Keratinocyte (primary cell): ENCODE results near the gene DNAAF5. TPM values are rescaled to one million over a fixed set of nuclear protein-coding genes. Genes with fewer than 3 reads are reported as not detected.

Experiments
- DNase-seq: peaks from one replicate; pipeline ENCODE4 v3.0.0-alpha.2; 2011; ENCODE audit warnings: low read depth, missing footprints, low spot score
- FAIRE-seq: peaks from 2 replicates; lab custom pipeline; 2011; peaks lifted over from hg19 to GRCh38; lab: Jason Lieb, UNC
- H2AFZ ChIP-seq: 2 replicates; pipeline ENCODE4 v1.6.0; 2012; ENCODE audit warnings: low read length, control low read depth, inconsistent platforms; ENCODE audit not compliant: control insufficient read depth
- H3K27ac ChIP-seq: 2 replicates; pipeline ENCODE4 v1.5.1; 2011; ENCODE audit warnings: low read length; ENCODE audit not compliant: control insufficient read depth, insufficient read depth
- H3K27me3 ChIP-seq: 3 replicates; pipeline ENCODE4 v1.6.0; 2011; ENCODE audit warnings: low read length; ENCODE audit not compliant: control insufficient read depth, insufficient read depth; ENCODE audit errors: extremely low read depth
- H3K36me3 ChIP-seq, 2 experiments: 2 replicates in 1 of 2; 3 replicates in 1 of 2; pipeline ENCODE4 v1.5.1; 2011; ENCODE audit warnings: low read length in 2 of 2, mild to moderate bottlenecking in 1 of 2; ENCODE audit not compliant: control insufficient read depth in 2 of 2, insufficient read depth in 2 of 2; ENCODE audit errors: extremely low read depth in 1 of 2
- H3K4me1 ChIP-seq: 3 replicates; pipeline ENCODE4 v1.5.1; 2011; ENCODE audit warnings: low read length; ENCODE audit not compliant: control insufficient read depth, insufficient read depth; ENCODE audit errors: extremely low read depth
- H3K4me2 ChIP-seq: 3 replicates; pipeline ENCODE4 v1.6.0; 2011; ENCODE audit warnings: low read depth, low read length; ENCODE audit not compliant: control insufficient read depth, insufficient read depth; ENCODE audit errors: extremely low read depth
- H3K4me3 ChIP-seq, 3 experiments: fragments of 200-600 bp in 1 of 3; sonication (generic) in 1 of 3; 2 replicates in 2 of 3; 3 replicates in 1 of 3; pipeline ENCODE4 v1.5.1; 2011 to 2016; ENCODE audit warnings: low read length in 3 of 3, mild to moderate bottlenecking in 3 of 3, control low read depth in 2 of 3, inconsistent platforms in 1 of 3, low read depth in 1 of 3, mixed read lengths in 1 of 3, mixed run types in 1 of 3, moderate library complexity in 1 of 3; ENCODE audit not compliant: control insufficient read depth in 2 of 3, insufficient read depth in 2 of 3; ENCODE audit errors: extremely low read depth in 1 of 3
- H3K79me2 ChIP-seq: 2 replicates; pipeline ENCODE4 v1.6.0; 2012; ENCODE audit warnings: low read length; ENCODE audit not compliant: control insufficient read depth, insufficient read depth
- H3K9ac ChIP-seq: 3 replicates; pipeline ENCODE4 v1.6.0; 2011; ENCODE audit warnings: low read length; ENCODE audit not compliant: control insufficient read depth, insufficient read depth; ENCODE audit errors: extremely low read depth
- H3K9me1 ChIP-seq: 3 replicates; pipeline ENCODE4 v1.6.0; 2011; ENCODE audit warnings: low read length; ENCODE audit not compliant: control insufficient read depth, insufficient read depth; ENCODE audit errors: extremely low read depth
- H3K9me3 ChIP-seq: 2 replicates; pipeline ENCODE4 v1.5.1; 2012; ENCODE audit warnings: low read depth, low read length; ENCODE audit not compliant: control insufficient read depth
- H4K20me1 ChIP-seq: 3 replicates; pipeline ENCODE4 v1.6.0; 2011; ENCODE audit warnings: low read length; ENCODE audit not compliant: control insufficient read depth, insufficient read depth; ENCODE audit errors: extremely low read depth
- EZH2 ChIP-seq: IDR thresholded peaks from one replicate; pipeline ENCODE4 v1.6.1; 2012; ENCODE audit warnings: inconsistent platforms, mild to moderate bottlenecking, low read length, moderate library complexity
- dilution Hi-C: fragments of 300-500 bp; cut with MboI; formaldehyde crosslinking; loops from one replicate; pipeline ENCODE4 v1.7.0; 2020; ENCODE audit warnings: low sequenced_read_pairs; ENCODE audit not compliant: extremely low pct_ligation_motif_present
- polyA plus RNA-seq, 5 experiments: library from polyadenylated mRNA; depleted of rRNA in 3 of 5; stranded (reverse) in 3 of 5; stranded (forward) in 1 of 5; unstranded in 1 of 5; fragments of >200 nt; gene quantifications; 1 replicate in 1 of 5; 2 replicates in 3 of 5; 3 replicates in 1 of 5; pipeline versions ENCODE4 v1.2.1 to v1.2.3, GENCODE V29; 2011 to 2012; ENCODE audit warnings: missing spikeins in 2 of 5, low read depth in 1 of 5, low replicate concordance in 1 of 5
- TF ChIP-seq, protein P1 (sequence below), 3 experiments: IDR thresholded peaks in 1 of 3; conservative IDR thresholded peaks in 1 of 3; optimal IDR thresholded peaks in 1 of 3; 2 replicates in 2 of 3; 3 replicates in 1 of 3; pipeline versions ENCODE3 to v1.5.1; 2011; ENCODE audit warnings: low read length in 3 of 3, mild to moderate bottlenecking in 3 of 3, moderate library complexity in 2 of 3, control low read depth in 1 of 3, inconsistent platforms in 1 of 3; ENCODE audit not compliant: insufficient read depth in 2 of 3; ENCODE audit errors: extremely low read depth in 1 of 3

Gene DNAAF5
- polyA plus RNA-seq, 1 donor (not counting 4 experiments of a cell fraction or from before 2014, with no cell fraction given): 16.3 TPM

DNA sequence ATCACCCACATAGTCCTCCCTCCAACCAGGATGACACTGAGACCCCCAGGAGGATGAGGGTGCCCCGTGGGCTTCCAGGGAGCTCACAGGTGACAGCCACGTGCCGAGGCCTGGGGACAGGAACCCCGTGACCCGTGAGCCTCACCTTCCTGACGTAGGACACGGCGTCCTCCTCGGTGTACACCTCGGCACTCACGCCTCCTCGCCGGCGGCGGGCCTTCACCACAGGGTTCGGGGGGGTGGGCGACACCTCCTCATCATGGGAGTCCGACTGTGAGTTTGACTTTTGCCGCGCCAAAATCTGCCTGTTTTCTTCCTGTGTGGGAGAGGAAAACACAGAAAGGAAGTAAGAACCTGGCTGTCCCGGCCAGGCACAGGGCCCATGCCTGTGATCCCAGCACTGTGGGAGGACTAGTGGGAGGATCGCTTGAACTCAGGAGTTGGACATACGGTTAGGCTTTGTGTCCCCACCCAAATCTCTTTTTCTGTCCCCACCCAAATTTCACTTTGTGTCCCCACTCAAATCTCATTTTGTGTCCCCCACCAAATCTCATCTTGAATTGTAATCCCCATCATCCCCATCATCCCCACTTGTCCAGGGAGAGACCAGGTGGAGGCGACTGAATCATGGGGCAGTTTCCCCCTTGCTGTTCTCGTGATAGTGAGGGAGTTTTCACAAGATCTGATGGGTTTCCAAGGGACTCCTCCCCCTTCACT lies 45.9 kb upstream of the DNAAF5 start:
- no peaks in the 10 kb centered on the region for H4K20me1 ChIP-seq
- H3K27ac ChIP-seq: no peak overlapping the region
- H3K9me1 ChIP-seq: no peaks in the 10 kb centered on the region
- no peak overlapping the region for H3K9ac ChIP-seq
- peaks cover 0 to 6% of the 10 kb centered on the region in 2 experiments for H3K36me3 ChIP-seq
- H3K9me3 ChIP-seq: no peaks in the 10 kb centered on the region
- no peak overlapping the region for H2AFZ ChIP-seq
- no peaks in the 10 kb centered on the region for H3K4me1 ChIP-seq
- no peaks in the 10 kb centered on the region for H3K79me2 ChIP-seq
- H3K27me3 ChIP-seq: no peaks in the 10 kb centered on the region
- TF ChIP-seq, protein P1, sequence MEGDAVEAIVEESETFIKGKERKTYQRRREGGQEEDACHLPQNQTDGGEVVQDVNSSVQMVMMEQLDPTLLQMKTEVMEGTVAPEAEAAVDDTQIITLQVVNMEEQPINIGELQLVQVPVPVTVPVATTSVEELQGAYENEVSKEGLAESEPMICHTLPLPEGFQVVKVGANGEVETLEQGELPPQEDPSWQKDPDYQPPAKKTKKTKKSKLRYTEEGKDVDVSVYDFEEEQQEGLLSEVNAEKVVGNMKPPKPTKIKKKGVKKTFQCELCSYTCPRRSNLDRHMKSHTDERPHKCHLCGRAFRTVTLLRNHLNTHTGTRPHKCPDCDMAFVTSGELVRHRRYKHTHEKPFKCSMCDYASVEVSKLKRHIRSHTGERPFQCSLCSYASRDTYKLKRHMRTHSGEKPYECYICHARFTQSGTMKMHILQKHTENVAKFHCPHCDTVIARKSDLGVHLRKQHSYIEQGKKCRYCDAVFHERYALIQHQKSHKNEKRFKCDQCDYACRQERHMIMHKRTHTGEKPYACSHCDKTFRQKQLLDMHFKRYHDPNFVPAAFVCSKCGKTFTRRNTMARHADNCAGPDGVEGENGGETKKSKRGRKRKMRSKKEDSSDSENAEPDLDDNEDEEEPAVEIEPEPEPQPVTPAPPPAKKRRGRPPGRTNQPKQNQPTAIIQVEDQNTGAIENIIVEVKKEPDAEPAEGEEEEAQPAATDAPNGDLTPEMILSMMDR (optimal IDR thresholded peaks at IDR 0.05 in 1 of 3, IDR thresholded peaks at IDR 0.05 in 1 of 3, conservative IDR thresholded peaks at IDR 0.05 in 1 of 3; ENCODE audit: extremely low read depth in 1 of 3, insufficient read depth in 2 of 3, low read length in 3 of 3): no peak
- TF ChIP-seq EZH2: no peak
- dilution Hi-C loops: no loop called here
- no peak for FAIRE-seq
- no peak for DNase-seq
- H3K4me2 ChIP-seq: no peak overlapping the region
- H3K4me3 ChIP-seq: no peak overlapping the region

GRCh38 chr7:681551-682307 lies 44.8 kb upstream of the DNAAF5 start:
- H4K20me1 ChIP-seq: no peaks in the 10 kb centered on the region
- FAIRE-seq (no peak), DNase-seq (no peak)
- dilution Hi-C loops: no loop called here
- no peak overlapping the region for H3K27ac ChIP-seq
- H2AFZ ChIP-seq: no peak overlapping the region
- H3K79me2 ChIP-seq: no peaks in the 10 kb centered on the region
- no peaks in the 10 kb centered on the region for H3K9me3 ChIP-seq
- H3K9ac ChIP-seq: no peak overlapping the region
- TF ChIP-seq EZH2: no peak
- TF ChIP-seq, protein P1 (optimal IDR thresholded peaks at IDR 0.05 in 1 of 3, IDR thresholded peaks at IDR 0.05 in 1 of 3, conservative IDR thresholded peaks at IDR 0.05 in 1 of 3; ENCODE audit: extremely low read depth in 1 of 3, insufficient read depth in 2 of 3, low read length in 3 of 3): no peak
- no peak overlapping the region for H3K4me3 ChIP-seq
- no peaks in the 10 kb centered on the region for H3K9me1 ChIP-seq
- peaks cover 0 to 5% of the 10 kb centered on the region in 2 experiments for H3K36me3 ChIP-seq
- H3K4me1 ChIP-seq: no peaks in the 10 kb centered on the region
- H3K27me3 ChIP-seq: no peaks in the 10 kb centered on the region
- no peak overlapping the region for H3K4me2 ChIP-seq
